OCI-LY1 (cell line): Measurements from ENCODE around the gene LRRC74A.

ENCODE experiments used
- H2AFZ ChIP-seq: fragments of 200-600 bp; sonication (generic), shearing (Covaris generic); 2 replicates; pipeline ENCODE4 v1.6.0; 2014; ENCODE audit warnings: antibody characterized with exemption, mild to moderate bottlenecking, low read length
- H3F3A ChIP-seq: fragments of 200-600 bp; sonication (generic), shearing (Covaris generic); 2 replicates; pipeline ENCODE4 v1.6.0; 2014; ENCODE audit warnings: mild to moderate bottlenecking, antibody characterized with exemption, low read length, moderate library complexity; ENCODE audit not compliant: insufficient read depth
- H3K27ac ChIP-seq: fragments of 200-600 bp; sonication (generic); 2 replicates; pipeline ENCODE4 v1.5.1; 2014; ENCODE audit warnings: low read length, mixed run types, mild to moderate bottlenecking, low read depth; ENCODE audit not compliant: poor library complexity, severe bottlenecking
- H3K27me3 ChIP-seq: fragments of 200-600 bp; sonication (generic); 2 replicates; pipeline ENCODE4 v1.6.0; 2014; ENCODE audit warnings: antibody characterized with exemption, mild to moderate bottlenecking, low read length, moderate library complexity; ENCODE audit not compliant: insufficient read depth
- H3K36me3 ChIP-seq: fragments of 200-600 bp; sonication (generic); 2 replicates; pipeline ENCODE4 v1.6.1; 2014; ENCODE audit warnings: mild to moderate bottlenecking, antibody characterized with exemption, low read length, moderate library complexity, mixed read lengths; ENCODE audit not compliant: insufficient read depth
- H3K4me1 ChIP-seq: fragments of 200-600 bp; sonication (generic); 2 replicates; pipeline ENCODE4 v1.5.1; 2014; ENCODE audit warnings: mild to moderate bottlenecking, low read length, moderate library complexity; ENCODE audit not compliant: insufficient read depth, severe bottlenecking
- H3K4me2 ChIP-seq: fragments of 200-600 bp; sonication (generic), shearing (Covaris generic); 2 replicates; pipeline ENCODE4 v1.6.1; 2014; ENCODE audit warnings: low read length
- H3K4me3 ChIP-seq: fragments of 200-600 bp; sonication (generic); 2 replicates; pipeline ENCODE4 v1.5.1; 2014; ENCODE audit warnings: low read length, low read depth, mild to moderate bottlenecking, mixed read lengths; ENCODE audit not compliant: poor library complexity, severe bottlenecking
- H3K79me2 ChIP-seq: fragments of 200-600 bp; shearing (Covaris generic); 2 replicates; pipeline ENCODE4 v1.6.1; 2016; ENCODE audit warnings: mixed run types, low read length, mixed read lengths; ENCODE audit not compliant: insufficient read depth
- H3K9ac ChIP-seq: fragments of 200-600 bp; sonication (generic), shearing (Covaris generic); 2 replicates; pipeline ENCODE4 v1.6.1; 2014; ENCODE audit warnings: mild to moderate bottlenecking, low read length, mixed read lengths
- H3K9me2 ChIP-seq: fragments of 200-600 bp; sonication (generic), shearing (Covaris generic); 2 replicates; pipeline ENCODE4 v1.6.1; 2014; ENCODE audit warnings: low read depth, mild to moderate bottlenecking, low read length, mixed read lengths
- H3K9me3 ChIP-seq: fragments of 200-600 bp; shearing (Covaris generic); 2 replicates; pipeline ENCODE4 v1.6.1; 2014; ENCODE audit warnings: low read length, mixed read lengths
- H4K20me1 ChIP-seq: fragments of 200-600 bp; sonication (generic), shearing (Covaris generic); 2 replicates; pipeline ENCODE4 v1.6.0; 2016; ENCODE audit warnings: mild to moderate bottlenecking, low read length; ENCODE audit not compliant: insufficient read depth
- CTCF ChIP-seq: fragments of 200-600 bp; sonication (generic), shearing (Covaris generic); IDR thresholded peaks from 2 replicates; pipeline ENCODE4 v1.5.1; 2017; ENCODE audit warnings: mild to moderate bottlenecking, antibody characterized with exemption, low read length, moderate library complexity, mixed read lengths
- EZH2 ChIP-seq: fragments of 200-600 bp; sonication (generic), shearing (Covaris generic); IDR thresholded peaks from 2 replicates; pipeline ENCODE4 v1.8.0; 2017; ENCODE audit warnings: borderline replicate concordance, mixed run types, mild to moderate bottlenecking, antibody characterized with exemption, low read length, moderate library complexity, mixed read lengths

Gene LRRC74A

DNA sequence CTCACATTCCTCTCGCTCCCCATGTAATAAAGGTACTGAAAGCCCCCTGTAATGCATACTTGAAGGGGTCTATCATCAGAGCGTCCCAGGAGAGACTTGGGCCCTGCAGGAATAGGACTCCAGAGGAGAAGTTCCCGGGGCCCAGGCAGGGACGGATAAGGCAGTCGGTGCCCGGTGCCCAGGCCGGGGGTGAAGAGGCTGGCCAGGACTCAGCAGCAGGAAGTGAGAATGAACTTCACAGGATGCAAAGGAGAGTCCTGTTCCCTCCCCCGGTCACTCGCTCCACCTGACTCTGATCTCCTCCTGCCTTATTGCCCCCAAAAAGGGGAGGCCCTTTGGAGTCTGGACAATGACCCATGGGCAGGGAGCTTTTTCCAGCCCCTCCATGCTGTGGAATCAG, 40.2 kb downstream of the LRRC74A start:
- Histone ChIP-seq H3K27ac (no peak overlapping the region), H3K36me3 (no peaks in the 10 kb centered on the region), H3K9me3 (no peaks in the 10 kb centered on the region), H3K27me3 (peaks cover 7% of the 10 kb centered on the region), H2AFZ (no peak overlapping the region), H4K20me1 (no peaks in the 10 kb centered on the region), H3K9ac (no peak overlapping the region), H3K4me1 (no peaks in the 10 kb centered on the region), H3K4me3 (no peak overlapping the region), H3K9me2 (no peaks in the 10 kb centered on the region), H3F3A (no peaks in the 10 kb centered on the region), H3K4me2 (no peak overlapping the region), H3K79me2 (no peaks in the 10 kb centered on the region)
- TF ChIP-seq CTCF (no peak), EZH2 (no peak)

DNA sequence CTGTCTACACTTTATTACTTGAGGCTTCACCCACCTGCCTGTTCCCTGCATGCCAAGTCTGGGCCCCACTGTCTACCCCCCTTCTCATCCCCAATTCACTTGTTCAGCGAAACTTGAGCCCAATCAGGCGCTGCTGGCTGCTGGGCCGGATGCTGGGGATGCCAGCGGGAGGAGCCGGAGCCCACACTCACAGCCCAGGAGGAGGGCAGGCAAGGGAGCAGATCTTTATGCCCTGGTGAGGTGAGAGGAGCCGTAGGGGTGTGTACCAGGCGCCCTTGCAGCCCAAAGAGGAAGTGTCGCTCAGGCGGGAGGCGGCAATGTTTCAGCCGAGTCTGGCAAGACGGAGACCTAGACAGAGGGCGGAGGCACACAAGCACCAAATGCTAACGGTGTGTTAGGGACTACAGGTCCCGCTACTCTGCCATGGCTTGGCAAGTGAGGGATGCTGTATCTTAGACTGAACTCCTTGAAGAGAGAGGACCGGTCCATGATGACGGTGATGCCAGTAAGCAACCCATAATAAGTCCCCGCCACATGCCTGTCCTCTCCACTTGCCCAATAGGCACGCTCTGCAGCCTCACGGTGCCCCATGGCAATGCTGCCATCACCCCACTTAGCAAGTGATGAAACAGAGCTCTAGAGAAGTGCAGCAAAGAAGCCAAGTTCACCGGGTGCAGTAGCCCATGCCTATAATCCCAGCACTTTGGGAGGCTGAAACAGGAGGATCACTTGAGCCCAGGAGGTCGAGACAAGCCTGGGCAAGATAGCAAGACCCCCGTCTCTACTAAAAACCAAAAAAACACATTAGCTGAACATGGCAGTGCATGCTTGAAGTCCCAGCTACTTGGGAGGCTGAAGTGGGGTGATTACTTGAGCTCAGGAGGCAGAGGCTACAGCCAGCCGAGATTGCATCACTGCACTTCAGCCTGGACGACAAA, 41.6 kb downstream of the LRRC74A start:
- TF ChIP-seq CTCF, result no peak
- no peak for TF ChIP-seq EZH2
- no peaks in the 10 kb centered on the region for H3K36me3 ChIP-seq
- no peaks in the 10 kb centered on the region for H3K9me2 ChIP-seq
- no peak overlapping the region for H3K27ac ChIP-seq
- no peak overlapping the region for H3K9ac ChIP-seq
- H3K4me1 ChIP-seq, result no peaks in the 10 kb centered on the region
- no peak overlapping the region for H3K4me2 ChIP-seq
- no peaks in the 10 kb centered on the region for H3F3A ChIP-seq
- peaks cover 4% of the 10 kb centered on the region for H3K27me3 ChIP-seq
- no peaks in the 10 kb centered on the region for H4K20me1 ChIP-seq
- no peaks in the 10 kb centered on the region for H3K79me2 ChIP-seq
- H3K4me3 ChIP-seq, result no peak overlapping the region
- no peaks in the 10 kb centered on the region for H3K9me3 ChIP-seq
- H2AFZ ChIP-seq, result no peak overlapping the region

DNA sequence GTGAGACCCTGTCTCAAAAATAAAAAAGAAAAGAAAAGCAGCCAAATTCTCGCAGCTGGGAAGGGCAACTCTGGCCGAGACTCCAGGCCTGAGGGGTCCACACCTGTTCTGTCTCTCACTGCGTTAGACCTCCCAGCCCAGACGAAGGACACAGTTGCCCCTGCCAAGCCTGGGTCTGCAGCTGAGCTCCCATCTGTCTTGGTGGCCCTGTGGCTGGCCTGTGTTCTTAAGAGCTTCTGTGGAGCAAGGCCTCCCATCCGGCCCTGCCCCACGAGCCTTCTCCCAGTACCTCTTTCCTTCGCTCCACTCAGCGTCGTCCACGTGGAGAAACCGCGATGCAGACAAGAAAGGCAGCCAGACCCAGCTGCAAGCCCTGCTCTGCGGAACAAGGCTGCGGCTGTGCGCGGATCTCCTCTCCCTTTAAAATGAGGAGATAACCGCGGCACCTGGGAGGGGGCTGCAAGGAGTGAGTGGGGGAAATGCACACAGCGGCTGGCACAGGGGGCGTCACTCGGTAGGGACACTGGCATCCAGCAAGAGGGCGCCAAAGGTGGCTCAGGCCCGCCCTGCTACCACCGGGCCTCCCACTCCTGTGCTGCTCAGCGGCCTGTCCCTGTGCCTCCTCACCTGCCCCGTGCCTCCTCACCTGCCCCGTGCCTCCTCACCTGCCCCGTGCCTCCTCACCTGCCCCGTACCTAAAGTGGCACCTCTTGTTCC, 42.4 kb downstream of the LRRC74A start:
- H3K4me2 ChIP-seq, result no peak overlapping the region
- no peak overlapping the region for H3K9ac ChIP-seq
- H3K27ac ChIP-seq, result no peak overlapping the region
- no peak for TF ChIP-seq CTCF
- H3K4me3 ChIP-seq, result no peak overlapping the region
- H3K9me3 ChIP-seq, result no peaks in the 10 kb centered on the region
- H2AFZ ChIP-seq, result no peak overlapping the region
- H3K9me2 ChIP-seq, result no peaks in the 10 kb centered on the region
- no peaks in the 10 kb centered on the region for H3K79me2 ChIP-seq
- no peaks in the 10 kb centered on the region for H3F3A ChIP-seq
- H3K36me3 ChIP-seq, result no peaks in the 10 kb centered on the region
- H3K4me1 ChIP-seq, result no peaks in the 10 kb centered on the region
- H3K27me3 ChIP-seq, result peaks cover 4% of the 10 kb centered on the region
- H4K20me1 ChIP-seq, result no peaks in the 10 kb centered on the region
